HCT116 (cell line): ENCODE results near the gene TEDDM1.

Experiments used
- CTCF ChIP-seq, 3 experiments: fragments of 200-600 bp in 1 of 3; sonication (generic) in 1 of 3; IDR thresholded peaks in 2 of 3; conservative IDR thresholded peaks in 1 of 3; 2 replicates each; pipeline ENCODE4 v1.5.1; 2012 to 2017; ENCODE audit warnings: low read depth in 2 of 3, low read length in 2 of 3, antibody characterized with exemption in 1 of 3, borderline replicate concordance in 1 of 3, control low read depth in 1 of 3, mild to moderate bottlenecking in 1 of 3, mixed read lengths in 1 of 3, mixed run types in 1 of 3, moderate library complexity in 1 of 3; ENCODE audit not compliant: insufficient read depth in 1 of 3
- POLR2A ChIP-seq: IDR thresholded peaks from 2 replicates; pipeline ENCODE4 v1.7.0; 2011; ENCODE audit warnings: borderline replicate concordance; ENCODE audit not compliant: insufficient read depth, insufficient read length; ENCODE audit errors: extremely low read depth
- ZBTB33 ChIP-seq: IDR thresholded peaks from 2 replicates; pipeline ENCODE4 v1.6.1; 2011; ENCODE audit warnings: mild to moderate bottlenecking, low read length, moderate library complexity; ENCODE audit not compliant: insufficient replicate concordance; ENCODE audit errors: extremely low read depth

- TF ChIP-seq CTCF (IDR thresholded peaks at IDR 0.05 in 2 of 3, conservative IDR thresholded peaks at IDR 0.05 in 1 of 3; ENCODE audit: borderline replicate concordance in 1 of 3, insufficient read depth in 1 of 3, low read depth in 2 of 3, low read length in 2 of 3) = no peak
- no peak for TF ChIP-seq POLR2A
- TF ChIP-seq ZBTB33 = no peak
Observed at GRCh38 chr1:182368358-182368757, 32.1 kb downstream of the TEDDM1 start.
